Adrenal gland (tissue), 12 donors: ENCODE results near the gene AOPEP. TPM values are rescaled to one million over a fixed set of nuclear protein-coding genes. Genes with fewer than 3 reads are reported as not detected.

Experiments used
- DNase-seq, 7 donors: peaks; one replicate each; pipeline ENCODE4 v3.0.0-alpha.2; 2019 to 2020
- H3K27ac ChIP-seq, 5 donors: fragments of 200-600 bp; sonication (generic) in 4 of 5; 1 replicate in 3 of 5; 2 replicates in 2 of 5; pipeline versions ENCODE4 v1.5.1 to v1.8.0; 2016 to 2020; ENCODE audit warnings: mild to moderate bottlenecking in 1 of 5
- H3K27me3 ChIP-seq: fragments of 200-600 bp; 2 replicates; pipeline ENCODE4 v1.8.0; 2021
- H3K36me3 ChIP-seq, 2 donors: fragments of 200-600 bp; replicated peaks in 1 of 2; 1 replicate in 1 of 2; 2 replicates in 1 of 2; pipeline versions ENCODE4 v1.5.1 to v1.8.0; 2018 to 2022
- H3K4me1 ChIP-seq, 2 donors: fragments of 200-600 bp; replicated peaks in 1 of 2; 1 replicate in 1 of 2; 2 replicates in 1 of 2; pipeline versions ENCODE4 v1.5.1 to v1.8.0; 2018 to 2021
- H3K4me3 ChIP-seq, 4 donors: fragments of 200-600 bp; sonication (generic) in 3 of 4; one replicate each; pipeline ENCODE4 v1.5.1; 2016 to 2018
- H3K9me3 ChIP-seq, 3 donors: fragments of 200-600 bp; sonication (generic) in 1 of 3; replicated peaks in 1 of 3; 1 replicate in 2 of 3; 2 replicates in 1 of 3; pipeline versions ENCODE4 v1.5.1 to v1.8.0; 2016 to 2021
- POLR2A ChIP-seq, 2 donors: fragments of 450-650 bp; IDR thresholded peaks; one replicate each; pipeline ENCODE4 v1.6.1; 2017; ENCODE audit warnings: antibody characterized with exemption in 2 of 2, mild to moderate bottlenecking in 2 of 2, moderate library complexity in 1 of 2
- WGBS, 4 donors: extraction: QIAGEN DNeasy Blood & Tissue Kit in 2 of 4; methylation state at CpG; one replicate each; pipeline versions ENCODE4 v1.1.5 to v1.1.7; 2013 to 2017; 5-methylcytosine and 5-hydroxymethylcytosine counted together
- intact Hi-C, 2 donors: fragments of 100-400 bp; cut with DNase I; formaldehyde crosslinking; loops; one replicate each; pipeline versions ENCODE4 v1.14.1 to v1.15.0; 2022 to 2023
- polyA plus RNA-seq, 3 donors: library from polyadenylated mRNA; stranded (reverse); fragments of 200-250 nt in 2 of 3; fragments of 350-450 nt in 1 of 3; fragmentation: Illumina TruSeq in 1 of 3; extraction: RNeasy Lipid Tissue Mini Kit (QIAGEN cat#74804) in 1 of 3; gene quantifications; one replicate each; pipeline ENCODE4 v1.2.3, GENCODE V29; 2013 to 2014
- total RNA-seq, 9 donors: library from RNA; depleted of rRNA in 4 of 9; stranded (reverse); fragments of >200 nt in 4 of 9; fragments of 120-200 nt in 1 of 9; fragmentation: NEBNext Ultra II Directional in 1 of 9; extraction: Animal tissue kit (Norgen Biotek cat#: 25700) in 1 of 9; gene quantifications; one replicate each; pipeline versions ENCODE4 v1.1.0 to v1.2.4, GENCODE V29; 2013 to 2023
- TF ChIP-seq, protein P1 (sequence below), 6 experiments: fragments of 450-650 bp in 4 of 6; fragments of 200-600 bp in 2 of 6; sonication (generic) in 1 of 6; IDR thresholded peaks; 1 replicate in 5 of 6; 2 replicates in 1 of 6; pipeline versions ENCODE4 v1.5.1 to v1.8.0; 2016 to 2021; ENCODE audit warnings: antibody characterized with exemption in 6 of 6, mild to moderate bottlenecking in 2 of 6, moderate library complexity in 1 of 6
- donor health status: healthy with polysubstance abuse.
- donor health status: Bipolar disorder and iron deficiency.
- donor health status: DM: yes; HTN: yes; CAD: no.
- donor health status: DM: no; HTN: no; CAD: no.
- donor health status: DM: no; HTN: no; CAD: no.
- donor health status: DM: yes; HTN: yes; CAD: no.

The AOPEP gene
- total and polyA plus RNA-seq, 12 donors: 31.0 to 99.6 (median 71.0) TPM

DNA sequence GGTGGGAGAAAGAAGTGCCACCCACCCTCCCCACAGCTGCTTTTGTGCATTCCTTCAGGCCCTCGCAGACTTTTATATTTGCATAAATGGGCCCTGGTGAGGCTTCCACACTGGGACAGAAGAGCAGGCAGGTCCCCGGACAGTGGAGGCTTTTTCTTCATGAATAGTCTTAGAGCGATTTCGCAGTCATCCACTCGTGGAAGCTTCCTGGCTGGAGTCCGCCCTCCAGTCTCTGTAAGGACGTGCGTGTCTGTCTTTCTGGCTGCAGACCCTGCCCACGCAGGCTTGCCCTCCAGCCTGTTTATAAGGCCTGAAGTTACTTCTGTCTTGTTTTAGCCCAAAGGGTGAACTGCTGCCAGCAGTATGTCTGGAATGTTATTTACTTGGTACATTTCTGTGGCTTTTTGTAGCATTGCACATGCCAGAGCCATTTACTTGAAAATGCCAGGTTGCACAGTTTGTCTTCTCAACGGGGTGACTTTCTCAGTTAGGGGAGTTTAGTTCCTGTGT, 195.7 kb downstream of the AOPEP start:
- H3K4me3 ChIP-seq: no peak overlapping the region

DNA sequence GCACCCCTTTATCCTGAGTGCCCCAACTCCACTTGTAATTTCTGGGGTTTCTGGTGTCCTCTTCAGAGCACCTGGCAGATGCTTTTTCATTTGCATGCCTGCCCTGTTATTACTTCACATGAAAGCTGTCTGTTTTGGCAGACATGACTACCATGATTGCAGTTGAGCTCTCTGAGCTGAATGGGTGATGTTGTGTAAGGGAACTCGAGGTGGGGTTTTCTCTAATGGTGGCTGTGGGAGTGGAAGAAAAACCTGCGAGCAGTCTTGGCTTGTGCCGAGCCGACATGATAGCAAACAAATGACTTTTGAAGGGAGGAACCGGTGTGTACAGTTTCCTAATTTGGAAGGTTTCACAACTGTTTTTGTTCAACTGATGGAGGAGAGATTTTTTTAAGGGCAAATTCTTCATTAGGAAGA, 196.2 kb downstream of the AOPEP start:
- no peaks in the 10 kb centered on the region for H3K36me3 ChIP-seq
- peaks cover 0 to 36% of the 10 kb centered on the region in 2 donors for H3K4me1 ChIP-seq
- peak overlapping the region in 3 of 5 donors; percentile 45 to 89 (median 64) for H3K27ac ChIP-seq
- TF ChIP-seq POLR2A (IDR thresholded peaks at IDR 0.05): no peak
- TF ChIP-seq, protein P1, sequence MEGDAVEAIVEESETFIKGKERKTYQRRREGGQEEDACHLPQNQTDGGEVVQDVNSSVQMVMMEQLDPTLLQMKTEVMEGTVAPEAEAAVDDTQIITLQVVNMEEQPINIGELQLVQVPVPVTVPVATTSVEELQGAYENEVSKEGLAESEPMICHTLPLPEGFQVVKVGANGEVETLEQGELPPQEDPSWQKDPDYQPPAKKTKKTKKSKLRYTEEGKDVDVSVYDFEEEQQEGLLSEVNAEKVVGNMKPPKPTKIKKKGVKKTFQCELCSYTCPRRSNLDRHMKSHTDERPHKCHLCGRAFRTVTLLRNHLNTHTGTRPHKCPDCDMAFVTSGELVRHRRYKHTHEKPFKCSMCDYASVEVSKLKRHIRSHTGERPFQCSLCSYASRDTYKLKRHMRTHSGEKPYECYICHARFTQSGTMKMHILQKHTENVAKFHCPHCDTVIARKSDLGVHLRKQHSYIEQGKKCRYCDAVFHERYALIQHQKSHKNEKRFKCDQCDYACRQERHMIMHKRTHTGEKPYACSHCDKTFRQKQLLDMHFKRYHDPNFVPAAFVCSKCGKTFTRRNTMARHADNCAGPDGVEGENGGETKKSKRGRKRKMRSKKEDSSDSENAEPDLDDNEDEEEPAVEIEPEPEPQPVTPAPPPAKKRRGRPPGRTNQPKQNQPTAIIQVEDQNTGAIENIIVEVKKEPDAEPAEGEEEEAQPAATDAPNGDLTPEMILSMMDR (IDR thresholded peaks at IDR 0.05): no peak
- peak in 1 of 7 donors; percentile 41 for DNase-seq
- no peak overlapping the region for H3K4me3 ChIP-seq
- intact Hi-C loops: no loop called here
- H3K9me3 ChIP-seq: no peaks in the 10 kb centered on the region
- 53 to 73% (median 57%) methylated on average over 5 of the region's 5 CpGs for WGBS, 4 donors
- no peaks in the 10 kb centered on the region for H3K27me3 ChIP-seq

More for the DNA sequence above, 195.7 kb downstream of the AOPEP start:
- no peaks in the 10 kb centered on the region for H3K9me3 ChIP-seq
- no peak for TF ChIP-seq POLR2A (IDR thresholded peaks at IDR 0.05)
- TF ChIP-seq, protein P1 (IDR thresholded peaks at IDR 0.05): no peak
- peaks cover 0 to 36% of the 10 kb centered on the region in 2 donors for H3K4me1 ChIP-seq
- H3K27ac ChIP-seq: peak overlapping the region in 4 of 5 donors; percentile 0 to 89 (median 54)
- H3K27me3 ChIP-seq: no peaks in the 10 kb centered on the region
- peak in 5 of 7 donors; percentile 38 to 72 (median 44) for DNase-seq
- intact Hi-C loops: no loop called here
- H3K36me3 ChIP-seq: no peaks in the 10 kb centered on the region
- WGBS, 4 donors: 63 to 79% (median 69%) methylated on average over 10 of the region's 10 CpGs

DNA sequence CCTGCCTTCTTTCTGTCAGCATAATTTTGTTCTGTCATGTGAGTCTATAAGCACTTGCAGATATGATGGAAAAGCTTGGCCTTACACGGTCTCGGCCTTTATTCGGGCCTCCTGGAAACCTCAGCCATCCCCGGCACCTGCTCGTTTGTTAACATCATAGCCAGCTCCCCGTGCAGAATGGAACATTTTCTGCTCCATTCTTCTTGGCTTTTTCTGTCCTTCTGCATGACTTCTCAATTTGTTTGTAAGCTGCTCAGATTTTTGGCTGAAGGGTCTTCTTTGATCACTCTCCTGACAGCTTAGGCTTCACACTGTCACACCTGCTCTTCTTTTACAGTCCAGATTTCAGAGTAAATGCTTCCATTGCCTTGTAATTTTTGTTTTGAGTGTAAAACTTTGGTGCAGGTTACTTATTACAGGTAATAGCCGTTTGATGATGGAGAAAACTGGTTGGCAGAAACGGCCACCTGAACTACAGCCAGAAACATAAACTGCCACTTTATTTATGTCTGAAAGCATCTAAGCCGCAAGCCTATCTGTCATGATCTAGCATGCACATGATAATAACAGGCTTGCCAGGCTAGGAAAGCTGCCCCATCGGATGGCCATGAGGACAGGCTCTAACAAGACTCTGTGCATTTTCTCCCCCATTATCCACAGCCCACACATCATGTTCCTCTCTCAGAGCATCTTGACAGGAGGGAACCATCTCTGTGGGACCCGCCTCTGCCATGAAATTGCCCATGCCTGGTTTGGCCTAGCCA, 197.0 kb downstream of the AOPEP start:
- intact Hi-C loops: no loop called here
- no peaks in the 10 kb centered on the region for H3K36me3 ChIP-seq
- H3K27ac ChIP-seq: peak overlapping the region in 2 of 5 donors; percentile 64 to 89
- peaks cover 0 to 33% of the 10 kb centered on the region in 2 donors for H3K4me1 ChIP-seq
- TF ChIP-seq, protein P1 (IDR thresholded peaks at IDR 0.05): no peak
- no peak for TF ChIP-seq POLR2A (IDR thresholded peaks at IDR 0.05)
- no peaks in the 10 kb centered on the region for H3K9me3 ChIP-seq
- no peak overlapping the region for H3K4me3 ChIP-seq
- DNase-seq: peak in 1 of 7 donors; percentile 40
- H3K27me3 ChIP-seq: no peaks in the 10 kb centered on the region
- 94 to 98% (median 95%) methylated on average over 10 to 11 of the region's 11 CpGs for WGBS, 4 donors

DNA sequence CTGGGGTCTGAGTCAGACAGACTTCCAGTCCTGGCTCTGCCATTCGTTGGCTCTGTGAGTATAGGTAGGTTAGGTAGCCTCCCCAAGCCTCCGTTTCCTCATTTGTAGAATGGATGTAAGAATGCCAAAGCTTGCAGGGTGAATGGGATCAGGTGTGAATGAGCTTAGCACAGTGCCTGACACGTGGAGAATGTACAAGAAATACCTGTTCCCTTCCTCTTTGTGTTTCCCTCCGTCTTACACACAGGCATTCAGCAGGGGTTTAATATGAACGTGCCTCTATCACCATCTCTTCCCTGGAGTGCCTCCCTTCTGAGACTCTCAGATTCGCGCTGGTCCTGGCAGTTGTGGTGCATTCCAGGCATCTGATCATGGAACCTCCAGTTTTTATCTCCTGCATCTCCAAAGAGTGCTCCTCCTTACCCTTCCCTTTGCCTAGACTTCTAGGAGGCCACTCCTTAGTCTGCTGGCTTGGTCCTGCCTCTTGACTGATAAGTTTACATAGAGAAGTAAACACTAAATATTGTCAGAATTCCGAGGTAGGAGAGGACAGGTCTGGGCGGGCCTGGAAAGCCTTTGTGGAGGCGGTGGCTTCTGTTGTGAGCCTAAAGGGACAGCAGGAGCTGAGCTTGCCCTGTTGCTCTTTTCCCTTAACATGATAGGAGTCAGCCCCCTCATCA, 199.4 kb downstream of the AOPEP start:
- 95 to 96% (median 96%) methylated on average over 10 of the region's 10 CpGs for WGBS, 4 donors
- Histone ChIP-seq H3K4me1 (peaks cover 0 to 24% of the 10 kb centered on the region in 2 donors), H3K36me3 (no peaks in the 10 kb centered on the region), H3K27me3 (no peaks in the 10 kb centered on the region), H3K27ac (no peak overlapping the region), H3K9me3 (no peaks in the 10 kb centered on the region), H3K4me3 (no peak overlapping the region)
- intact Hi-C loops: no loop called here
- TF ChIP-seq, protein P1 (IDR thresholded peaks at IDR 0.05): no peak
- TF ChIP-seq POLR2A (IDR thresholded peaks at IDR 0.05): no peak
- DNase-seq: no peak
